SJCRH30 (cell line): ENCODE measurements around the gene MOG. TPM values are rescaled to one million over a fixed set of nuclear protein-coding genes. Genes with fewer than 3 reads are reported as not detected.

Source experiments
- DNase-seq, 2 experiments: peaks; one replicate each; pipeline ENCODE4 v3.0.0-alpha.2; 2015 to 2020
- H3K27ac ChIP-seq: fragments of 250-450 bp; sonication (Bioruptor Pico); 2 replicates; pipeline ENCODE4 v1.5.1; 2020; ENCODE audit warnings: mild to moderate bottlenecking, moderate library complexity
- H3K27me3 ChIP-seq: fragments of 250-450 bp; sonication (Bioruptor Pico); 2 replicates; pipeline ENCODE4 v1.5.1; 2020; ENCODE audit warnings: mild to moderate bottlenecking, moderate library complexity
- H3K36me3 ChIP-seq: fragments of 250-450 bp; sonication (Bioruptor Pico); 2 replicates; pipeline ENCODE4 v1.5.1; 2020; ENCODE audit warnings: mild to moderate bottlenecking, moderate library complexity
- H3K4me1 ChIP-seq: fragments of 250-450 bp; sonication (Bioruptor Pico); 2 replicates; pipeline ENCODE4 v1.5.1; 2020; ENCODE audit warnings: mild to moderate bottlenecking, moderate library complexity
- H3K4me3 ChIP-seq: fragments of 250-450 bp; sonication (Bioruptor Pico); 2 replicates; pipeline ENCODE4 v1.5.1; 2020; ENCODE audit warnings: mild to moderate bottlenecking, moderate library complexity
- H3K9me3 ChIP-seq: fragments of 250-450 bp; sonication (Bioruptor Pico); replicated peaks from 2 replicates; pipeline ENCODE4 v1.5.1; 2020; ENCODE audit warnings: mild to moderate bottlenecking, moderate library complexity
- total RNA-seq: library from RNA; depleted of rRNA; stranded (reverse); fragments of >200 nt; shearing (Covaris generic); gene quantifications from 2 replicates; pipeline ENCODE4 v1.2.3, GENCODE V29; 2014

MOG gene
- total RNA-seq, 1 experiment from 2014 or later = not detected

GRCh38 chr6:29630315-29630714, 26.6 kb upstream of the MOG start:
- no peak overlapping the region for H3K27ac ChIP-seq
- no peaks in the 10 kb centered on the region for H3K27me3 ChIP-seq
- no peaks in the 10 kb centered on the region for H3K9me3 ChIP-seq
- H3K36me3 ChIP-seq = no peaks in the 10 kb centered on the region
- no peak overlapping the region for H3K4me3 ChIP-seq
- DNase-seq = no peak
- no peaks in the 10 kb centered on the region for H3K4me1 ChIP-seq

- Histone ChIP-seq H3K4me3 (no peak overlapping the region; the same call in 1 of the 2 replicates), H3K27me3 (no peaks in the 10 kb centered on the region), H3K4me1 (no peaks in the 10 kb centered on the region), H3K9me3 (no peaks in the 10 kb centered on the region), H3K36me3 (no peaks in the 10 kb centered on the region), H3K27ac (no peak overlapping the region)
- DNase-seq = no peak
These were observed 25.6 kb upstream of the MOG start for GRCh38 chr6:29631209-29631810.

GRCh38 chr6:29631860-29632731, 24.8 kb upstream of the MOG start:
- Histone ChIP-seq H3K9me3 (no peaks in the 10 kb centered on the region), H3K4me1 (no peaks in the 10 kb centered on the region), H3K27ac (no peak overlapping the region; the same call in 1 of the 2 replicates), H3K36me3 (no peaks in the 10 kb centered on the region), H3K4me3 (peak overlapping the region; percentile 78), H3K27me3 (no peaks in the 10 kb centered on the region)
- DNase-seq = peak; percentile 73 to 77

- DNase-seq = peak; percentile 87
- H3K4me1 ChIP-seq = no peaks in the 10 kb centered on the region
- H3K4me3 ChIP-seq = peak within 1 kb of the TSS; percentile 78
- H3K36me3 ChIP-seq = no peaks in the 10 kb centered on the region
- H3K27ac ChIP-seq = no peak within 1 kb of the TSS; the same call in 1 of the 2 replicates
- H3K9me3 ChIP-seq = no peaks in the 10 kb centered on the region
- no peaks in the 10 kb centered on the region for H3K27me3 ChIP-seq
These were observed 23.9 kb upstream of the MOG start, which contains the start of gene GABBR1 for GRCh38 chr6:29632789-29633533. GABBR1 (minus strand) TSS chr6:29633183; CDS start chr6:29632385, 798 bp downstream.

GRCh38 chr6:29633534-29633905, 23.4 kb upstream of the MOG start:
- no peak for DNase-seq
- H3K4me3 ChIP-seq = peak overlapping the region; percentile 78
- no peaks in the 10 kb centered on the region for H3K4me1 ChIP-seq
- no peaks in the 10 kb centered on the region for H3K36me3 ChIP-seq
- no peaks in the 10 kb centered on the region for H3K9me3 ChIP-seq
- no peak overlapping the region for H3K27ac ChIP-seq
- H3K27me3 ChIP-seq = no peaks in the 10 kb centered on the region

- no peak for DNase-seq
These were observed 19.6 kb upstream of the MOG start for GRCh38 chr6:29637247-29637646.

GRCh38 chr6:29641430-29642148, 15.3 kb upstream of the MOG start:
- no peaks in the 10 kb centered on the region for H3K9me3 ChIP-seq
- no peak overlapping the region for H3K27ac ChIP-seq
- H3K27me3 ChIP-seq = no peaks in the 10 kb centered on the region
- no peaks in the 10 kb centered on the region for H3K4me1 ChIP-seq
- H3K36me3 ChIP-seq = no peaks in the 10 kb centered on the region
- no peak for DNase-seq
- no peak overlapping the region for H3K4me3 ChIP-seq

More at GRCh38 chr6:29637247-29637646, 19.6 kb upstream of the MOG start:
- H3K4me1 ChIP-seq = no peaks in the 10 kb centered on the region
- no peaks in the 10 kb centered on the region for H3K9me3 ChIP-seq
- no peak overlapping the region for H3K27ac ChIP-seq
- H3K4me3 ChIP-seq = no peak overlapping the region
- no peaks in the 10 kb centered on the region for H3K36me3 ChIP-seq
- no peaks in the 10 kb centered on the region for H3K27me3 ChIP-seq

GRCh38 chr6:29647927-29648642, 8.8 kb upstream of the MOG start:
- peak; percentile 10 to 47 for DNase-seq
- Histone ChIP-seq H3K9me3 (no peaks in the 10 kb centered on the region), H3K4me3 (no peak overlapping the region), H3K27me3 (no peaks in the 10 kb centered on the region; the same call in 1 of the 2 replicates), H3K27ac (no peak overlapping the region), H3K4me1 (no peaks in the 10 kb centered on the region), H3K36me3 (no peaks in the 10 kb centered on the region)

- no peaks in the 10 kb centered on the region for H3K36me3 ChIP-seq
- peak overlapping the region; percentile 48 for H3K4me3 ChIP-seq
- no peaks in the 10 kb centered on the region for H3K4me1 ChIP-seq
- no peaks in the 10 kb centered on the region; the same call in 1 of the 2 replicates for H3K27me3 ChIP-seq
- DNase-seq = peak; percentile 93 to 96
- H3K9me3 ChIP-seq = no peaks in the 10 kb centered on the region
- H3K27ac ChIP-seq = no peak overlapping the region
These were observed 6.9 kb upstream of the MOG start for GRCh38 chr6:29649701-29650673.

- no peaks in the 10 kb centered on the region for H3K4me1 ChIP-seq
- no peak overlapping the region for H3K27ac ChIP-seq
- no peaks in the 10 kb centered on the region for H3K36me3 ChIP-seq
- no peaks in the 10 kb centered on the region; the same call in 1 of the 2 replicates for H3K27me3 ChIP-seq
- DNase-seq = peak in 1 of 2 experiments; percentile 31
- H3K9me3 ChIP-seq = no peaks in the 10 kb centered on the region
- no peak overlapping the region for H3K4me3 ChIP-seq
These were observed 5.3 kb upstream of the MOG start for GRCh38 chr6:29651413-29652197.

GRCh38 chr6:29652198-29652584, 4.7 kb upstream of the MOG start:
- H3K27ac ChIP-seq = no peak overlapping the region
- H3K36me3 ChIP-seq = no peaks in the 10 kb centered on the region
- H3K27me3 ChIP-seq = no peaks in the 10 kb centered on the region; the same call in 1 of the 2 replicates
- H3K4me3 ChIP-seq = no peak overlapping the region
- no peaks in the 10 kb centered on the region for H3K4me1 ChIP-seq
- no peak for DNase-seq
- no peaks in the 10 kb centered on the region for H3K9me3 ChIP-seq

- DNase-seq = peak; percentile 48 to 76
- no peaks in the 10 kb centered on the region; the same call in 1 of the 2 replicates for H3K27me3 ChIP-seq
- no peaks in the 10 kb centered on the region for H3K9me3 ChIP-seq
- no peak overlapping the region for H3K27ac ChIP-seq
- no peaks in the 10 kb centered on the region for H3K4me1 ChIP-seq
- H3K36me3 ChIP-seq = no peaks in the 10 kb centered on the region
- H3K4me3 ChIP-seq = no peak overlapping the region
These were observed 3.3 kb upstream of the MOG start for GRCh38 chr6:29653452-29654038.
